HG03196 (cell line): ENCODE measurements around the gene SMAD7.

ENCODE experiments used
- ATAC-seq: cut with Tn5 transposase; IDR thresholded peaks from one replicate; pipeline ENCODE4 v1.9.1; 2021; ENCODE audit not compliant: unreplicated experiment

Gene SMAD7

DNA sequence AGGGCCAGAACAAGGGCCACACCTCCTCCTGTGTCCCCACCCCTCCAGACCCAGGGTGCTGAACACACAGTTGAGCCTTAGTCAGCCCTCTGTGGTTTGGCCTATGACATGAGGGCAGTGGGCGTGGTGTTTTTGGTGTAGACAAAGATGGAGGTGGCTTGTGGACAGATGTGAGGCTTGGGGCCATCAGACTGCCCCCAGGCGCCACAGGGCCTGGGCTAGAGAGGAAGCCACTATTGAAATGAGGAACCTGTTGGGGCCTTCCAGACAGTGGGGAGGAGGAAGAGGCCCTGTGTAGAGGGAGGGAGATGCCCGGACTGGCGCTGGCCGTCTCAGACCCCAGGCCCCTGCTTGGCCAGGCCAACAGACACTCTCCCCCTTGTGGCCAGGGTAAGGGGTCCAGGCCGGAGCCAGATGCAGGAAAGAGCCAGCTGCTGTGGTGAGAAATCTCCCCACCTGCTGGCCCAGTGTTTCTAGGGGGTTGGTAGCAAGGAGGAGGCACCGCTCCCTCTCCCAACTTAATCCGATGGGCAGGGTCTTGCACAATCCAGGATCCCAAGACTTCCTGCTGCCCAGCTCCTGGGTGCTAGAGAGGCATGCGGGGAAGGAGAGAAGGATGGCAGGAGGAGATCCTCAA, 53.8 kb downstream of the SMAD7 start:
- no peak for ATAC-seq

DNA sequence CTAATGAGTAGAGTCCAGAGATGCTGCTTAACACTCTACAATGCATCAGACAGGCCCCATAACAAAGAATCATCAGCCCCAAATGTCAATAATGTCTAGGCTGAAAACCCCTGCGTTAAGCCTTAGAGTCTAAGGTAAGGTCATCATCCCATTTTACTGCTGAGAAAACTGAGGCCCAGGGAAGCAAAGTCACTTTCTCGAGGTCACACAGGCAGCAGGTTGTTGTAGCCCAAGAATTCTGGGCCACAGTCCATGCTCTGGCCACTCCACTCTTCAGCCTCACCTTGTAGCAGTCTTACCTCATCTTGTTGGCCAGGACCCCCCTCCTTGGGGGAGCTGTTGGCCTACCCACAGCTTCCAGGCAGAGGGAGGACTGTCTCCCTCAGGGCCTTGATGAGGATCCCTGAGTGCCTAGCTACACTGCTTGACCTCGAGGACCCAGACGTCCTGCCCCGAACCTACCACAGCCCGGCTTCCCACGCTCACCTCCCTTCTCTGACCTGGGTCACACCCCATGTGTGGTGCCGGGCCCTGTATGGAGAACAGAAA, 54.4 kb downstream of the SMAD7 start:
- ATAC-seq, result no peak

DNA sequence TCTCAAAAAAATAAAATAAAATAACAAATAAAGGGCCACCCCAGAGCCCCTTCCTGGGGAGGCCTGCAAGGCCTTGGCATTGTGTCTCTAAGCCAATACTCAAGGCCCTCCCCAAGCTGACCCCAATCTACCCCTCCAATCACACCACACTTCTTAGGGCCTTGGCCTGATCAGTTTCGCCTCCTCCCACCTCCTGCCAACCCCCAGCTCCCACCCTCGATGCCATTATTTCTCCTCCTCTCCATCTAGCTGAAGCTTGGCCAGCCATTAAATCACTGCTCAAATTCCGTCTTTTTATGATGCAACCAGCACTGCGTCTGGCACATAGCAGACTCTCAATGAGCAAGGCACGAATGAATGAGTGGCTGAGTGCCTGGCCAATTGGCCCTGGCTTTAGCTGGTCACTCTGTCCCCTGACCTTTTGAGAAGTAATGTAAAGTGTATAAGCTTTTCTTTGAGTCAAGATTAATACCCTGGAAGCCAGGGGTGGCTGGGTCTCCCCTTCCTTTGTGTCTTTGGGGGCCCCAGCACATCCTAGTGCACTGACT, 55.9 kb downstream of the SMAD7 start:
- no peak for ATAC-seq

GRCh38 chr18:48893608-48894600, 56.9 kb downstream of the SMAD7 start:
- ATAC-seq, result no peak

GRCh38 chr18:48893061-48893607, 57.6 kb downstream of the SMAD7 start:
- ATAC-seq, result no peak

DNA sequence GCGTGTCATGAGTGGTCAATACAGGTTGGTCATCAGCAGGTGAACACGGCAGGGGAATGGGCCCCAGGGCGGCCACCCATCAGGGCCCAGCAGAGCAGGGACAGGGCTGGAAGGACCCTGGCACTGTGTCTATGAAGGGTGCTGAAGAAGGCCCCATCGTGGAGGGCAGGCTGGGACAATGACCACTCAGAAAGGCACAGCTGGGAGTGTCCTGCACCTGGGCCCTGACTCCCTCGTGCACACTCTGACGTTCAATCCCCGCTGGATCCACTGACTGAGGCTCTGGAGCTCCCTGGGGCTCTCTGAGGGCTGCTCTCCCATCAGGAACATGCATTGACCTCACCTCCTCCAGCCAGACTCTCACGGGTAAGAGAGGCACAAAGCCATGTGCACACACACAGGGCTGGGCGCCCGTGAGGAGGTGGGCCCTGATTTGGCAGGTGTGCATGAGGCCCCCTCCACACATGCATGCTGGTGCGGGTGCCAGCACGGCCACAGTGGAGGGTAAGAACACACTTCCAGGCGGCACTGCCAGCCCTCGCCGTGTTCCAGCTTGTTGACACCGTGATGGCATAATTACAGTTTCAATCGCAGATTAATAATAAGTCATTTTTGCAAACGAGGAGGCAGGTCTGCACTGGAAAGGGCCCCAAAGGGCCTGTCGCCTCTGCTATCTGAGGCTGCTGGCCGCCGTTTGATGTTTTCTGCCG, 58.5 kb downstream of the SMAD7 start:
- ATAC-seq, result no peak

GRCh38 chr18:48891721-48892120, 59.0 kb downstream of the SMAD7 start:
- no peak for ATAC-seq

DNA sequence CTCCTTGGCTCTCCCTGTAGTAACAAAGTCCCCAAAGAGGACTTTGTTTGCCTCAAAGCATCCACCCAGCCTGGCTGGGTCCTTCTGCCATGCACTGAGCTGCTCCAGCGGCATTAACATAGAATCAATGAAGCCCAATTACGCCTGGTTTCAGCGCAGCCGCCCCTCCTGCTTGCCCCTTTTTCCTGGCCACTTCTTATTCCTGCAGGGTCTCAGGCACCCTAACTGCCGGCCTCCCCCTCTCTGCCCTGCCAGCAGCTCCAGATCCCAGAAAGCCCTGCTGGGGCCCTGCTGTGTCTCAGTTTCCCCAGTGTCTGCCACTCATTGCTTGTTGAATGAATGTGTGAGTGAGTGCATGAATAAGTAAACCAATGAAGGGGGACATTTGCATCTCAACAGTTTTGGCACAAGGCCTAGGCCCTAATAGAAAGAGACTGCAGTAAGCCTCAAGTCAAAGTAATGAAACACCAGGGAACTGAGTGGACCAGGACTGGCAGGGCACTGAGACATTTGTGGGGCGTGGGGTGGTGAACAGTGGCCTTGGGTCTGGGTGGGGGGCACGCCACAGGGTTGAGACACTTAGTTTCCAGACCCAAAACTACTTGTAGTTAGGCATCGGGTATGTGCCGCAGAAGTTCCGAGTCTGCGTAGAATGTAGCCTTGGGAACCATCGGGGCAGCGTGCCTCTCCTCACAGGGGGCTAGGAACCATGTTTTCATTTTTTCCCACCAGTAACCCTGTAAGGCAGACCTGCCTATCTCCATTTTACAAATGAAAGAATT, 60.6 kb downstream of the SMAD7 start:
- no peak for ATAC-seq

DNA sequence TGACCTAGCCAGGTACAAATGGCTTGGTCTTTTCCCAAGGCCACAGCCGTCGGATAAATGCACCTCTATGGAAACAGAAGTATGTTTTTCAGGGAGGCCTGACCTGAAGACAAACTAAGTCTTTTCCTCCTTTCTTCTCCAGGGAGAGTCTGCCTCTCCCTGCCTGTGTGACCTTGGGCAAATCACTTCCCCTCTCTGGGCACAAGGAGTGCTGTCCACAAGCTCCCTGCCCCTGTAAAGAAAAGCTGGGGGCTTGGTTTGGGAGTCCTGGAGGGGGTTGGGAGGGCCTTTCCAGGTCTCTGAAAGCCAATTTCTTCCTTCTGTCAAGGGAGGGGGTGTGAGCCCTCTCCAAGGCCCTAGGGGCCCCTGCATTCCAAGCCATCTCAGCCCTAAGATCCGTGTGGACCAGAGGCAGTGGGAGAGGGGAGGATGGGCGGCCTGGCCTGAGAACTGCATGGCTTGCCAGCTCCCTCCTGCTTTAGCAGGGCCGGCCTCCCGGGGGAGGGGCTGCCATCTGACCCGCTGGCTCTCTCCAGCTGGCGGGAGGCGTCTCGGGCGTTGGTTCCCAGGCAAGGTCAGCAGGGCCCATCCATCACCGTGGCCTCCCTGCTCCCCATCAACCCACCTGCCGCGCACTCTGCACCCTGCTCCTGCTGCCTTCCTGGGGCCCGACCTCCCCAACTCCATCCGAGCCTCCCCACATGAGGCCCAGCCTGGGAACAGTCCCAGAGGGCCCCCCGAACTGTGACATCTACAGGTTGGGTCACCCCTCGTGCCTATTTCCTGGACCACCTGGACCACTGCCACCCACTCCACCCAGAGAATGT, 61.4 kb downstream of the SMAD7 start:
- ATAC-seq, result no peak

DNA sequence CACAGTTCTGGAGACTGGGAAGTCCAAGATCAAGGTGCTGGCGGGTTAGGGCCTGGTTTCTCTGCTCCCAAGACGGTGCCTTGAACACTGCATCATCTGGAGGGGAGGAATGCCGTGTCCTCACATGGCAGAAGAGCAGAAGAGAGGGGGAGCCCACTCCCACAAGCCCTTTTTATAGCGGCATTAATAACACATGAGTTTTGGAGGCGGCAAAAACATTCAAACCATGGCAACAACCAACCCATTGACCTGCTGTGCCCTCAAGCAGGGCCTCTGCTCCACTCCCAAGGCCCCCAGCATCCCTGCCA, 62.0 kb downstream of the SMAD7 start:
- no peak for ATAC-seq

DNA sequence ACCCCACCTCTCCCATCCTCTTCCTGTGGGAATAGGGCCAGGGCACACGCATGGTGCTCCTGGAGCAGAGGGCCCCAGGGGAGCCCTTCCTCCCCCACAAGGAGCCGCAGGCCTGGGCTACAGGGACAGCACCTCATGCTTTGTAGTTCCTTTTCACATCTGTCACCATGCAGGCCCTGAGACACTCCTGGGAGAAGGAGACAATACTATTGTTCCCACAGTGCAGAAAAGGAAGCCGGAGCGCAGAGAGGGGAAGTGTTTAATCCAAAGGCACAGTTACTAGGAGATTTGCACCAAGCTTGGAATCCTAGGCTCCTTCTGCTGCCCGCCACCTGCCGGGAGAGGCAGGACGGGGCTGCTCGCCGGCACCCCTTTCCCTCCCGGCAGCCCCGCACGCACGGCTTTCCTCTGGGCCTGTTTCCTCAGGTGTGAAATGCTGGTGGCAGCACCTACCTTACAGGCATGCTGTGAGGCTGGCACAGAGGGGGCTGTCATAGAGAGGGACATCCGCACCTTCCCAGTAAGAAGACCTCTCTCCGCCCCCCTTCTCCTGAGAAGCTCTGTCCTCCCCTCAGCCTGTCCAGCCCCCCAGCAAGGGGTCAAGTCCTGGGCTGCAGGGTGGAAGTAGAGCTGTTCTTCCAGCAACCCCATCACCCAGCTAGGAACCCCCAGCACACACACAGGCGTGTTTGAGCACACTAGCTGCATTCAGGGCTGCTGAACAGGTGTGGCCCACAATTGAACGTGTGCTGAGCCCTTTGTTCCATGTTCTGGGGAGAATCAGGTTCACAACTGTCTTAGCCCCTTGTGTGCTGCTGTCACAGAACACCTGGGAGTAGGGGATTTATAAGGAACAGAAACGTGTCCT, 62.6 kb downstream of the SMAD7 start:
- ATAC-seq, result no peak

DNA sequence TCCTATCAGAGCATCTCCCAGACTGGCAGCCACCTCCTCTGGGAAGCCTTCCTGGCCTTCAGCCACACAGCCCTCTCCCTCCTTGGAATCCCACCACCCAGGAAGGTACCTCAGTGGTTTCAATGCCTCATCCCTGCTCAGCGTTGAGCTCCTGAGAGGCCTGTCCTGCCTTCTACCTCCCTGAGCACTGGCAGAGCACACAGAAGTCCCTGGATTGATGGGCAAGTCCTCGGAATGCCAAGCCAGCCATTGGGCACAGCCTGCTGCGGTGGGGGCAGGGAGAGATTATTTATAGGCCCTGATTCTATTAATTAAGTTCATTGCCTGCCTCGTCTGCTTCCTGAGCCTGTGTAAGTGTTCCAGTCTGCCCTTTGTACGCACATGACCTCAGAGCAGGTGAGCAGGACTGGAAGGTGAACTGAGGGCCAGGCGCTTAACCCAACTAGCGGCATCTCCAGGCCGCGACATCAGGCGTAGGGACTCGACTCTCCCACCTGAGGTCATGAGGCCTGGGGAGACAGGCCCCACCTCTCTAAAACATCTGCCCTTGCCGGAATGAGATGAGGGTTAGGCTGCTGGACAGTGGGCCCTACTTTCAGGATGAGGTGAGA, 63.4 kb downstream of the SMAD7 start:
- no peak for ATAC-seq

- ATAC-seq, result no peak
Measured at GRCh38 chr18:48886520-48887293, 64.1 kb downstream of the SMAD7 start.

DNA sequence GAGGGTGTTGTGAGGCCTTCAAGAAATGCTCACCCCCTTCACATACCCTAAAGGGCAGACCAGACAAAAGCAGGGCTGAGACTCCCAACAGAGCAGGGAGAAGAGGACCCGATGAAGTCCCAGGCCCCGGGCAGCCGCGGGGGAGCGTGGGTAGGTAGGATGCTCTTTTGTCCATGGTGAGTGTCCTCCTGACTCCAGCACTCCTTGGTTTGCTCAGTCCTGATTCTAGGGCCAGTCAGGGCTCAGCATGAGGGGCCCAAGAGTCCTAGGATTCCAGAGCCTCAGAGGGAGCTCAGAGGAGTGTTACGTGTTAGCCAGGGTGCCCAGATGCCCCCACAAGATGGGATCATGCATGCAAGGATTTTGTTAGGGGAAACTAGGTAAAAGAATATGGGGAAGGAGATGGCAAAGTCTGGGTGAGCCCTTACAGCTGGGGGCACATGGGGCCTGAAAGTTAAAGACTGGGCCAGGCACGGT, 64.8 kb downstream of the SMAD7 start:
- ATAC-seq, result no peak

GRCh38 chr18:48885266-48885923, 65.4 kb downstream of the SMAD7 start:
- ATAC-seq, result no peak

DNA sequence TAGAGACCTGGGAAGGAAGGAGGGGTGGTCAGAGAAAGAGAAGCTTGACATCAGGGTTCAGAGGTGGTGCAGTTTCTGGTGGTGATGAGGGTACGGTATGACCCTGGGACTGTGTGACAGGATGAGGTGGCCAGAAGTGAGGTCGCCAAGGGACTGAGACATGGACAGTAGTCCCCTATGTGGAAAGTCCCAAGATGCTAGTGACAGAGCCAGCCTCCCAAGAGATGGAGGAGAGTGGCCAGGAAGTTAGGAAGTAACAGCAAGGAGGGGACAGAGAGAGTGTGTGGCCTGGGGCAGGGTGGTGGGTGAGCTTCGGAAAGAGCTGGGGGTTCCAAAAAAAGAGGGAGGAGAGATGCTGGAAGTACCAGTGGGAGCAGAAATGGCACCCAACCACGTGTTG, 66.0 kb downstream of the SMAD7 start:
- ATAC-seq, result no peak

DNA sequence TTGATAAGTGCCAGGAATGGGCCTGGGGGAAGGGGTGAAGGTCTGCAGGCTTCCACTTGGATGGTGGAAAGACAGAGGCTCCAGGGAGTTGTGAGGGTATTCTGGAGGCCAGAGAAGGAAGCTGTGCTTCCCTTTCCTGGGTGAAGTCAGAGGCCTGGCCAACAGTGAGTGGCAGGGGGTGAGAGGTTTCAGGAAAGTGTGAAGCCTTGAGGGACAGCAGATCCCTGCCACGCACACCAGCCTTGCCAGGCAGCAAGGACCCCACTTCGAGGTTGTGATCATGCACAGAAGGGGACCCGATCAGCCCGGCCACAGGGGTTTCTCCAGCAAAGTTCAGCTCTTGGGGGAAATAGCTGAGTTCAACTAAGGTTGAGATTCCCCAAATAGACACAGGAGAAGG, 66.5 kb downstream of the SMAD7 start:
- no peak for ATAC-seq
